K562 treated with DMSO at 1 percent for 12 hours (cell line): Measurements from ENCODE around the gene FAM53A. TPM values are rescaled to one million over a fixed set of nuclear protein-coding genes. Genes with fewer than 3 reads are reported as not detected.

Experiments used
- total RNA-seq: library from RNA; unstranded; fragments of 300-600 nt; gene quantifications from 2 replicates; pipeline ENCODE4 v1.2.3, GENCODE V29; 2022; ENCODE audit not compliant: insufficient read depth

Gene FAM53A
- 1.1 and 1.4 TPM in 2 replicates for total RNA-seq

GRCh38 chr4:1683736-1684505, at the start of gene FAM53A:
Gene FAM53A, minus strand, starts transcription at chr4:1684313. Its CDS starts 15,572 bp downstream, at chr4:1668741.

GRCh38 chr4:1721003-1721665, 37.0 kb upstream of the FAM53A start, which contains the start of the genes TACC3 and TMEM129:
Gene TACC3, plus strand, starts transcription at chr4:1721521. Its CDS starts 1,901 bp downstream, at chr4:1723422.
Gene TMEM129, minus strand, starts transcription at chr4:1721323. Its CDS starts 486 bp downstream, at chr4:1720837.

GRCh38 chr4:1712216-1713002, 28.3 kb upstream of the FAM53A start, which contains the start of gene SLBP:
Gene SLBP, minus strand, starts transcription at chr4:1712319. Its CDS starts 131 bp downstream, at chr4:1712188.

Other genes starting within 250 kb of the FAM53A start
- 80.5 and 137 TPM in 2 replicates for gene SLBP, start 28.0 kb upstream of the FAM53A start, total RNA-seq
- 38.7 and 50.1 TPM in 2 replicates for gene TMEM129, start 37.0 kb upstream of the FAM53A start, total RNA-seq
- gene TACC3, start 37.2 kb upstream of the FAM53A start, total RNA-seq, result 91.2 and 115 TPM in 2 replicates
- gene FGFR3, start 109.0 kb upstream of the FAM53A start, total RNA-seq, result 5.9 and 13.7 TPM in 2 replicates
- gene LETM1, start 171.8 kb upstream of the FAM53A start, total RNA-seq, result 16.2 and 27.9 TPM in 2 replicates
- gene NSD2, start 187.1 kb upstream of the FAM53A start, total RNA-seq, result 22.8 and 69.6 TPM in 2 replicates